Midbrain (tissue), 1 donor: Measurements from ENCODE around the gene WDR75.
"Not testable (repeated sequence)": the region's sequence is repeated elsewhere in the genome, so short reads cannot be mapped to it uniquely, and the experiment has no call there.

Experiments
- DNase-seq: peaks from one replicate; lab custom pipeline; 2025; lab: John Stamatoyannopoulos, UW

WDR75 gene

DNA sequence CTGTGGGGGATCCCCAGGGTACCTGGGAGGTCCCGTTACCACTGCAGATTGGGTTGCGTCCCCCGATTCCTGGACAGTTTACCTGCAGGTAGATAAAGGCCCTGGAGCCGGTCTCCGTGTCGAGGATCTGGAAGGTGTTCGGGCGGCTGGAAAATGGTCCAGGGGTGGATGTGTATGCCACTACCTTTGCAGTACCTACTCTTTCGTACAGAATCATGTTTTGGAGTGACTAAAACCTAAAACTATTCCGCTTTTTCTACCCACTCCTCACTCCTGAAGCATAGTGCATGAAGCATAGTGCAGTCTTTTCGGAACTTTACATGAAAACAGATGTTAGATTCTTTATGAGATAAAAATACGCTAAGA is 418 bp downstream of the WDR75 start:
- DNase-seq = no peak

DNA sequence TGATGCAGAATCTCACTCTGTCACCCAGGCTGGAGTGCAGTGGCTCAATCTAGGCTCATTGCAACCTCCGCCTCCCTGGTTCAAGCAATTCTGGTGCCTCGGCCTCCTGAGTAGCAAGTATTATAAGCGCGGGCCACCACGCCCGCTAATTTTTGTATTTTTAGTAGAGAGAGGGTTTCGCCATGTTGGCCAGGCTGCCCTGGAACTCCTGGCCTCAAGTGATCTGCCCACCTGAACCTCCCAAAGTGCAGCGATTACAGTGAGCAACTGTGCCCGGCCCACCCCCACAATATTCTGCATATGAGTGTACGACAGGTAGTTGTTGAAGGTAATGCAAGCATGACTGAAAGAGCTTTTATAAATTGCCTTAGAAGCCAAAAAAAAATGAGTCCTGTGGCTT is 1.2 kb downstream of the WDR75 start:
- no peak for DNase-seq

DNA sequence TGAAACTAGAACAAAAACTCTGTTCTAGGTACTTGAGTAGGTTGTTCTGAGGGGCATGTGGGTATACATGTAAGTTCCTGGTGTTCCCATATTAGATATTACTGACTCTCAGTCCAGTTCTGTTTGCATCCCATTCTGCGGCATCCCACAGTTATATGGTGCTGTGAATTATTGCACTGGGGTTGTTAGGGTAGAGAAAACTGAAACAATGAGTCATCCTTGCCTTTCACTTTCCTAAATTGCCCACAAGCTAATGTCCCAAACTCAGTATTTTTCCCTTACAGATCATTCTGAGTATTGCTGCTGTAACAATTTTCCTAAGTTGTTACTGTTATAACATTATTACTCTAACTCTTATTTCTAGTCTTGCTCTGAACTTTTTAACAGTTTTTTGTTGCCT is 3.0 kb downstream of the WDR75 start:
- no peak for DNase-seq

DNA sequence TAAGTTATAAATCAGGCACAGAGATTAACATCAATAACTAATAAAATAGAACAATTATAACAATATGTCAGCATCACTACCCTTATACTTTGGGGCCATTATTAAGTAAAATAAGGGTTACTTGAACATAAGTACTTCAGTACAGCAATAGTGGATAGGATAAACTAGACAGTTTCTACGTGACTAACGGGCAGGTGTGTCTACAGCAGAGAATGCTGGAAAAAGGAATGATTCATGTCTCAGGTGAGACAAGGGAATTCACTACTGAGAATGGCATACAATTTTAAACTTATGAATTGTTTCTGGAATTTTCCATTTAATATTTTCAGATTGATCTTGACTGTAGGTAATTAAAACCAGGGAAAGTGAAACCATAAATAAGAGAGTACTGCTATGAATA is 5.5 kb downstream of the WDR75 start:
- DNase-seq = no peak

DNA sequence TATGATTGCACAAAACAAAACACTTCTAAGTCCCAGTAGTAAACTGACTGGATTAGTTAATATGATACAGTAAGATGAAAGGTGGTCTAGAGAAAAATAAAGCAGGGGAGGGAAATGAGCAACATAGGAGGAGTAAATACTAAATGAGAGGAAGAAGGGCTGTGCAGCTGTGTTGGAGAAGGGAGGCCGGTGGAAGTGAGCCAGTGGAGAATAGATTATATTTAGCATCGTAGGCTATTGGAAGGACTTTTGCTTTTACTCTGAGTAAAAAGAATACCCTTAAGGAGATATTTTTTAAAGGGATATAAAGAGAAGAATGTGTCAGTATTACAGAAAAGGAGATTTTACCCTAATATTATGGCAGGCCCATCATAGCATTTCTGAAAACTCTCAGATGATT is 12.7 kb downstream of the WDR75 start:
- DNase-seq = no peak

DNA sequence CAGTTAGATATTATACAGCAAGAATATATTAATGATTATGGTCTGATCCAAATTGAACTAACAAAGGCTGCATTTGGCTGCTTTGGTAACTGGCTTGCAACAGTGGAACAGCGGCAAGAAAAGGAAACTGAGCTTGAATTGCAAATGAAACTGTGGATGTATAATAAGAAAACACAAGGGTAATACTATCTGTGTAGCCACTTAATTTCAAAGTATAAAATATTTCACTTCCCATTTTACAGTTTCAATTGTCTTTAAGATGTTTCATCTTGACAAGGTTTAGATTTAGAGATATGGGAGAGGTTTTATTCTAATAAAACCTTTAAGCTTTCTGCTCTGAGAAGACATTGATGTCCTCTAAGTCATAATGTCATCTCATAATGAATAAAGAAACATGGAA is 23.8 kb downstream of the WDR75 start:
- DNase-seq = no peak

- no peak for DNase-seq
Observed at GRCh38 chr2:189465478-189465877, 24.2 kb downstream of the WDR75 start.

- DNase-seq = no peak
Observed at GRCh38 chr2:189466046-189466445, 24.8 kb downstream of the WDR75 start.

GRCh38 chr2:189466656-189467055 is 25.4 kb downstream of the WDR75 start:
- DNase-seq = no peak

GRCh38 chr2:189467160-189467559 is 25.9 kb downstream of the WDR75 start:
- DNase-seq = no peak

GRCh38 chr2:189467593-189467992 is 26.3 kb downstream of the WDR75 start:
- no peak for DNase-seq

DNA sequence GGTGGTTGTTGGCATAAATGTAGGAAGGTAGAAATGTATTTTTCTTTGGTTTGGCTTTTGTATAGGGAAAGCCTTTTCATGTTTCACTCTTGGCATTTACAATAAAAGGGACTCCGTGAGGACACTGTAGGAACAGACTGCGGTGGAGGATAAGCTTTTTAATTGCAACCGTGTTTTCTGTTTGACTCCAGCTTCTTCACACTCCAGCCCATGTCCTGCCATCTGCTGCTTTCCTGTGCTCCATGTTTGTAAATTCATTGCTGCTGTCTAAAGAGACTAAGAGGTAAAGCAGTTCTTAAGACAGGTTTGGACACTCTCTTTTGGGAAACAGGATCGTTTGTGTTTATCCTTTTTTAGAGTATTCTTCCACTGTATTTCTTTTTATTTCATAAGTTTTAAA is 33.3 kb downstream of the WDR75 start:
- no peak for DNase-seq

DNA sequence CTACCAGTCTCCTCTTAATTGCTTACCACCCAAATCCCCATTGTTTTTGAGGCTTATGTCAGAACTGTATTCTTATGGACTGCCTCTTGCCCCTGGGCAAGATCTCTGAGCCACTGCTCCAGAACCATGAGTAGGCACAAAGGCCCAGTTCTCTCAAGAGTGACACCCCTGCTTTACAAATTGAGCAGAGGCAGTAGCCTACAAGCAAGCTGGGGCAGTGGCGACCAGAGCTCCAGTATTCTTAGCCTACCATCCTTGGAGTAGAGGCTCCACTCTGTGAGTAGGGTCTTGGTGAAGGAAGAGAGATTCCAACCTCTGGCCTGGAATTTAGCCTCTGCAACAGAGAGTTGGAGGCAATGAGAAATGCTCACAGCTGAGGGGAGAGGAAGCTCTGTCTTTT is 36.5 kb downstream of the WDR75 start:
- no peak for DNase-seq

DNA sequence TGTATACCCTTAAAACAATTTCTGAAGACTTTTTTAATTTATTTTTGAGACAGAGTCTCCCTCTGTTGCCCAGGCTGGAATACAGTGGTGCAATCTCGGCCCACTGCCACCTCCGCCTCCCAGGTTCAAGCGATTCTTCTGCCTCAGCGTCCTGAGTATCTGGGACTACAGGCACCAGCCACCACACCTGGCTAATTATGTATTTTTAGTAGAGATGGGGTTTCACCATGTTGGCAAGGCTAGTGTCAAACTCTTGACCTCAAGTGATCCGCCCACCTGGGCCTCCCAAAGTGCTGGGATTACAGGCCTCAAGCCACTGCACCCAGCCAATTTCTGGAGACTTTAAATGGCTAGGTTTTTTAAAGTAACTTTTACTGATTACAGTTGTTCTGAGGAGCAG is 37.0 kb downstream of the WDR75 start:
- DNase-seq = not testable (repeated sequence)

DNA sequence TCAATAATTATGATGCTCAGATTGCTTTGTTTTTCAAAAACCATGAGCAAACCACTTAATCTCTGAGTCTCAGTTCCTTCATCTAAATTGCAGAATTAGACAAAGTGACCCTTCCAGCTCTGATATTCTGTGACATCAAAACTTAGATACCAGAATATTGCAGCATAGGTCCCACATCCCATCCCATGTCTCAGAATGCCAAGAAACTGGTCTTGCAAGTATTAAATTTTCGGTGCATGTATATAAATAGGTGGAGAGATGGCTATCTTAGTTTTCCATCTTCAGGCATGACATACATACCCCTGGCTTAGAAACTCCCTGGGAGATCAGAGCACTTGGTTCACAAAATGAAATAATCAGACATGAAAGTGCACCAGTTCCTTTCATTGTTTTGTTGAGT is 39.8 kb downstream of the WDR75 start:
- no peak for DNase-seq

DNA sequence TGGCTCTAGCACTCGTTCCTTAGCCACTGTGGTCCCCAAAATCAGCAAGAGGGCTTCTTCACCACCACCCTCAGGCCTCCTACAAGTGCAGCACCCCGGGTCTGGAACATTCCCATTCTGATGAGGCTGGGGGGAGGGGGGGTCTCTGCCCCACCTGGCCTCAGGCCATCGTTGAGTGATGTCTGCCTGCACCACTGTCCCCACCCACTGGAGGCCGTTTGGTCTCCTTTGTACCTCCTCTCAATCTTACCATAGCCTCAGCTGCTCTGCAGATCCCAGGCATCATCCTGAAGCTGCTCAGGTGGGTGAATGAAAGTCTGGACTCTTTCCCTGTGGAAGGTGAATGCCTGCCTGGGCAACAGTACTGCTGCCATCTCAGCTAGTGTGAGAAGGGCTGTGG is 42.3 kb downstream of the WDR75 start:
- DNase-seq = no peak

GRCh38 chr2:189483980-189484740 is 42.9 kb downstream of the WDR75 start:
- DNase-seq = no peak

GRCh38 chr2:189485146-189485545 is 43.9 kb downstream of the WDR75 start:
- no peak for DNase-seq

GRCh38 chr2:189486237-189486770 is 45.0 kb downstream of the WDR75 start:
- no peak for DNase-seq

DNA sequence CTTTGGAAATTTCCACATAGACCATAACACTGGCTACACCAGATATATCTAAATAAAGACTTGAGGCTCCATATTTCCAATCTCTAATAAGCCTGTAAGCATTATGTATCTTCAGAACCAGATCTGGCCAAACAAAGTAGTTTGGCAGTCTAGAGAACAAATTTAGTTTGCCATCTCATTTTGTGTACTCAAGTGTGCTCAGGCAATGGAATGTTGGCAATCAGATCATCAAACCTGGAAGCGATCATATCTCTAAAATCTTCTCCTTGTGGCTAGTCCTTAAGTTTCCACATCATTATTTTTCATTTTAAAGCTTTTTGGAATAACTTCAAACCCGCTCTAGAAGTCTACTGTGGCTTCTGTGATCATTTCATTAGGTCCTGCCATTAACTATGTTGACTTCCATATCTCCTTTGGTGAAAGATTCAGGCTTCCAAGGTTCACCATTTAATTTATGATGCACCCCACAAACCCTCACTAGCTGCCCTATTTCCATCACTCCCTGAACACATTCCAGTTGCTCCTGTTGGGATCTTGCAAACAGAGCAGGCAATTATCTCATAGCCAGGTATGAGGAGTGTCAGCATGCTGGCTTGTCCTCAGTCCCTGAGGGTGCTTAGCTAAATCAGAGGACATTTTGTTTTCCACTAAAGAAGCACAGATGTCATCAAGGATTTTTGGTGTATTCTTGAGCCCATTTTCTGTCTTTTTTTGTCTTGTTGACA is 46.2 kb downstream of the WDR75 start:
- DNase-seq = no peak

GRCh38 chr2:189488008-189488310 is 46.7 kb downstream of the WDR75 start:
- no peak for DNase-seq

GRCh38 chr2:189492451-189492850 is 51.2 kb downstream of the WDR75 start:
- no peak for DNase-seq

- no peak for DNase-seq
Observed at GRCh38 chr2:189498205-189498604, 56.9 kb downstream of the WDR75 start.

- DNase-seq = no peak
Observed at GRCh38 chr2:189499137-189499536, 57.9 kb downstream of the WDR75 start.
